Keratinocyte (primary cell): Measurements from ENCODE around the gene ZNF681. TPM values are rescaled to one million over a fixed set of nuclear protein-coding genes. Genes with fewer than 3 reads are reported as not detected.

Source experiments
- DNase-seq: peaks from one replicate; pipeline ENCODE4 v3.0.0-alpha.2; 2011; ENCODE audit warnings: low read depth, missing footprints, low spot score
- FAIRE-seq: peaks from 2 replicates; lab custom pipeline; 2011; peaks lifted over from hg19 to GRCh38; lab: Jason Lieb, UNC
- H2AFZ ChIP-seq: 2 replicates; pipeline ENCODE4 v1.6.0; 2012; ENCODE audit warnings: low read length, control low read depth, inconsistent platforms; ENCODE audit not compliant: control insufficient read depth
- H3K27ac ChIP-seq: 2 replicates; pipeline ENCODE4 v1.5.1; 2011; ENCODE audit warnings: low read length; ENCODE audit not compliant: control insufficient read depth, insufficient read depth
- H3K27me3 ChIP-seq: 3 replicates; pipeline ENCODE4 v1.6.0; 2011; ENCODE audit warnings: low read length; ENCODE audit not compliant: control insufficient read depth, insufficient read depth; ENCODE audit errors: extremely low read depth
- H3K36me3 ChIP-seq, 2 experiments: 2 replicates in 1 of 2; 3 replicates in 1 of 2; pipeline ENCODE4 v1.5.1; 2011; ENCODE audit warnings: low read length in 2 of 2, mild to moderate bottlenecking in 1 of 2; ENCODE audit not compliant: control insufficient read depth in 2 of 2, insufficient read depth in 2 of 2; ENCODE audit errors: extremely low read depth in 1 of 2
- H3K4me1 ChIP-seq: 3 replicates; pipeline ENCODE4 v1.5.1; 2011; ENCODE audit warnings: low read length; ENCODE audit not compliant: control insufficient read depth, insufficient read depth; ENCODE audit errors: extremely low read depth
- H3K4me2 ChIP-seq: 3 replicates; pipeline ENCODE4 v1.6.0; 2011; ENCODE audit warnings: low read depth, low read length; ENCODE audit not compliant: control insufficient read depth, insufficient read depth; ENCODE audit errors: extremely low read depth
- H3K4me3 ChIP-seq, 3 experiments: fragments of 200-600 bp in 1 of 3; sonication (generic) in 1 of 3; 2 replicates in 2 of 3; 3 replicates in 1 of 3; pipeline ENCODE4 v1.5.1; 2011 to 2016; ENCODE audit warnings: low read length in 3 of 3, mild to moderate bottlenecking in 3 of 3, control low read depth in 2 of 3, inconsistent platforms in 1 of 3, low read depth in 1 of 3, mixed read lengths in 1 of 3, mixed run types in 1 of 3, moderate library complexity in 1 of 3; ENCODE audit not compliant: control insufficient read depth in 2 of 3, insufficient read depth in 2 of 3; ENCODE audit errors: extremely low read depth in 1 of 3
- H3K79me2 ChIP-seq: 2 replicates; pipeline ENCODE4 v1.6.0; 2012; ENCODE audit warnings: low read length; ENCODE audit not compliant: control insufficient read depth, insufficient read depth
- H3K9ac ChIP-seq: 3 replicates; pipeline ENCODE4 v1.6.0; 2011; ENCODE audit warnings: low read length; ENCODE audit not compliant: control insufficient read depth, insufficient read depth; ENCODE audit errors: extremely low read depth
- H3K9me1 ChIP-seq: 3 replicates; pipeline ENCODE4 v1.6.0; 2011; ENCODE audit warnings: low read length; ENCODE audit not compliant: control insufficient read depth, insufficient read depth; ENCODE audit errors: extremely low read depth
- H3K9me3 ChIP-seq: 2 replicates; pipeline ENCODE4 v1.5.1; 2012; ENCODE audit warnings: low read depth, low read length; ENCODE audit not compliant: control insufficient read depth
- H4K20me1 ChIP-seq: 3 replicates; pipeline ENCODE4 v1.6.0; 2011; ENCODE audit warnings: low read length; ENCODE audit not compliant: control insufficient read depth, insufficient read depth; ENCODE audit errors: extremely low read depth
- CTCF ChIP-seq, 3 experiments: IDR thresholded peaks in 1 of 3; conservative IDR thresholded peaks in 1 of 3; optimal IDR thresholded peaks in 1 of 3; 2 replicates in 2 of 3; 3 replicates in 1 of 3; pipeline versions ENCODE3 to v1.5.1; 2011; ENCODE audit warnings: low read length in 3 of 3, mild to moderate bottlenecking in 3 of 3, moderate library complexity in 2 of 3, control low read depth in 1 of 3, inconsistent platforms in 1 of 3; ENCODE audit not compliant: insufficient read depth in 2 of 3; ENCODE audit errors: extremely low read depth in 1 of 3
- EZH2 ChIP-seq: IDR thresholded peaks from one replicate; pipeline ENCODE4 v1.6.1; 2012; ENCODE audit warnings: inconsistent platforms, mild to moderate bottlenecking, low read length, moderate library complexity
- dilution Hi-C: fragments of 300-500 bp; cut with MboI; formaldehyde crosslinking; loops from one replicate; pipeline ENCODE4 v1.7.0; 2020; ENCODE audit warnings: low sequenced_read_pairs; ENCODE audit not compliant: extremely low pct_ligation_motif_present
- polyA plus RNA-seq, 5 experiments: library from polyadenylated mRNA; depleted of rRNA in 3 of 5; stranded (reverse) in 3 of 5; stranded (forward) in 1 of 5; unstranded in 1 of 5; fragments of >200 nt; gene quantifications; 1 replicate in 1 of 5; 2 replicates in 3 of 5; 3 replicates in 1 of 5; pipeline versions ENCODE4 v1.2.1 to v1.2.3, GENCODE V29; 2011 to 2012; ENCODE audit warnings: missing spikeins in 2 of 5, low read depth in 1 of 5, low replicate concordance in 1 of 5

Gene ZNF681
- polyA plus RNA-seq, 1 donor (not counting 4 experiments of a cell fraction or from before 2014, with no cell fraction given): 1.4 TPM

- H3K4me3 ChIP-seq: no peak overlapping the region
- no peak for FAIRE-seq
- dilution Hi-C loops: no loop called here
Observed at GRCh38 chr19:23709347-23709746, 49.3 kb downstream of the ZNF681 start.

GRCh38 chr19:23706657-23707056, 52.0 kb downstream of the ZNF681 start:
- Histone ChIP-seq H4K20me1 (no peaks in the 10 kb centered on the region), H2AFZ (no peak overlapping the region), H3K27me3 (no peaks in the 10 kb centered on the region), H3K4me3 (no peak overlapping the region), H3K27ac (no peak overlapping the region), H3K4me1 (no peaks in the 10 kb centered on the region), H3K9me1 (no peaks in the 10 kb centered on the region), H3K4me2 (no peak overlapping the region), H3K79me2 (no peaks in the 10 kb centered on the region), H3K36me3 (no peaks in the 10 kb centered on the region), H3K9ac (no peak overlapping the region), H3K9me3 (no peaks in the 10 kb centered on the region)
- no peak for TF ChIP-seq EZH2
- TF ChIP-seq CTCF (optimal IDR thresholded peaks at IDR 0.05 in 1 of 3, IDR thresholded peaks at IDR 0.05 in 1 of 3, conservative IDR thresholded peaks at IDR 0.05 in 1 of 3; ENCODE audit: extremely low read depth in 1 of 3, insufficient read depth in 2 of 3, low read length in 3 of 3): no peak
- DNase-seq: no peak
- FAIRE-seq: no peak
- dilution Hi-C loops: no loop called here

More at GRCh38 chr19:23709347-23709746, 49.3 kb downstream of the ZNF681 start:
- H3K27me3 ChIP-seq: no peaks in the 10 kb centered on the region
- H2AFZ ChIP-seq: no peak overlapping the region
- DNase-seq: no peak
- H3K36me3 ChIP-seq: no peaks in the 10 kb centered on the region
- no peaks in the 10 kb centered on the region for H3K9me1 ChIP-seq
- no peaks in the 10 kb centered on the region for H3K4me1 ChIP-seq
- H4K20me1 ChIP-seq: no peaks in the 10 kb centered on the region
- H3K27ac ChIP-seq: no peak overlapping the region
- H3K9me3 ChIP-seq: no peaks in the 10 kb centered on the region
- H3K79me2 ChIP-seq: no peaks in the 10 kb centered on the region
- TF ChIP-seq CTCF (optimal IDR thresholded peaks at IDR 0.05 in 1 of 3, IDR thresholded peaks at IDR 0.05 in 1 of 3, conservative IDR thresholded peaks at IDR 0.05 in 1 of 3; ENCODE audit: extremely low read depth in 1 of 3, insufficient read depth in 2 of 3, low read length in 3 of 3) (no peak), EZH2 (no peak)
- H3K9ac ChIP-seq: no peak overlapping the region
- H3K4me2 ChIP-seq: no peak overlapping the region
